Ishikawa (cell line): ENCODE results near the gene WSB1.

Experiments
- CREB1 ChIP-seq: IDR thresholded peaks from 2 replicates; pipeline ENCODE4 v1.6.1; 2012; ENCODE audit warnings: low read depth
- RAD21 ChIP-seq: IDR thresholded peaks from 2 replicates; pipeline ENCODE4 v1.6.1; 2012; ENCODE audit warnings: low read depth
- TAF1 ChIP-seq: IDR thresholded peaks from 2 replicates; pipeline ENCODE4 v1.6.1; 2012; ENCODE audit warnings: low read depth, mild to moderate bottlenecking
- ZBTB7A ChIP-seq: IDR thresholded peaks from 2 replicates; pipeline ENCODE4 v1.6.1; 2012; ENCODE audit warnings: low read depth
- TF ChIP-seq, protein P1 (sequence below): IDR thresholded peaks from 2 replicates; pipeline ENCODE4 v1.6.1; 2012; ENCODE audit warnings: low read depth, mild to moderate bottlenecking

DNA sequence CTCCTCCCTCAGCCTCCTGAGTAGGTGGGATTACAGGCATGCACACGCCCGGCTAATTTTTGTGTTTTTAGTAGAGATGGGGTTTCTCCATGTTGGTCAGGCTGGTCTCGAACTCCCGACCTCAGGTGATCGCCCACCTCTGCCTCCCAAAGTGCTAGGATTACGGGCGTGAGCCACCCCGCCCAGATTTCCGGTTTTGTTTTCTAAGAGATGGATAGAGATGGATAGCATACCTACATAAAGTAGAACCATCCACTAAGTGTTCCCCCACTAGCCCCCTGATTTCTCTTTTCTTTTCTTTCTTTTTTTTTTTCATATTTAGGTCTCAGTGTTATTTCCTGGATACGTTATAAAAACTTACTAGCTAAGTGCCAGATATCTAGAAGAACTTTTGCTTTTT, 2.0 kb downstream of the WSB1 start:
- no peak for TF ChIP-seq CREB1
- no peak for TF ChIP-seq ZBTB7A
- TF ChIP-seq, protein P1, sequence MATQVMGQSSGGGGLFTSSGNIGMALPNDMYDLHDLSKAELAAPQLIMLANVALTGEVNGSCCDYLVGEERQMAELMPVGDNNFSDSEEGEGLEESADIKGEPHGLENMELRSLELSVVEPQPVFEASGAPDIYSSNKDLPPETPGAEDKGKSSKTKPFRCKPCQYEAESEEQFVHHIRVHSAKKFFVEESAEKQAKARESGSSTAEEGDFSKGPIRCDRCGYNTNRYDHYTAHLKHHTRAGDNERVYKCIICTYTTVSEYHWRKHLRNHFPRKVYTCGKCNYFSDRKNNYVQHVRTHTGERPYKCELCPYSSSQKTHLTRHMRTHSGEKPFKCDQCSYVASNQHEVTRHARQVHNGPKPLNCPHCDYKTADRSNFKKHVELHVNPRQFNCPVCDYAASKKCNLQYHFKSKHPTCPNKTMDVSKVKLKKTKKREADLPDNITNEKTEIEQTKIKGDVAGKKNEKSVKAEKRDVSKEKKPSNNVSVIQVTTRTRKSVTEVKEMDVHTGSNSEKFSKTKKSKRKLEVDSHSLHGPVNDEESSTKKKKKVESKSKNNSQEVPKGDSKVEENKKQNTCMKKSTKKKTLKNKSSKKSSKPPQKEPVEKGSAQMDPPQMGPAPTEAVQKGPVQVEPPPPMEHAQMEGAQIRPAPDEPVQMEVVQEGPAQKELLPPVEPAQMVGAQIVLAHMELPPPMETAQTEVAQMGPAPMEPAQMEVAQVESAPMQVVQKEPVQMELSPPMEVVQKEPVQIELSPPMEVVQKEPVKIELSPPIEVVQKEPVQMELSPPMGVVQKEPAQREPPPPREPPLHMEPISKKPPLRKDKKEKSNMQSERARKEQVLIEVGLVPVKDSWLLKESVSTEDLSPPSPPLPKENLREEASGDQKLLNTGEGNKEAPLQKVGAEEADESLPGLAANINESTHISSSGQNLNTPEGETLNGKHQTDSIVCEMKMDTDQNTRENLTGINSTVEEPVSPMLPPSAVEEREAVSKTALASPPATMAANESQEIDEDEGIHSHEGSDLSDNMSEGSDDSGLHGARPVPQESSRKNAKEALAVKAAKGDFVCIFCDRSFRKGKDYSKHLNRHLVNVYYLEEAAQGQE, result no peak
- no peak for TF ChIP-seq RAD21
- no peak for TF ChIP-seq TAF1
